Heart left ventricle (tissue), 13 donors: ENCODE measurements around the gene KCNK13.

ENCODE experiments used
- CTCF ChIP-seq, 12 donors: fragments of 200-600 bp; sonication (generic) in 4 of 12; IDR thresholded peaks; one replicate each; pipeline versions ENCODE4 v1.5.0 to v1.8.0; 2018 to 2022; ENCODE audit warnings: antibody characterized with exemption in 12 of 12, mild to moderate bottlenecking in 5 of 12
- POLR2A ChIP-seq, 2 donors: fragments of 450-650 bp; IDR thresholded peaks; one replicate each; pipeline ENCODE4 v1.6.1; 2017; ENCODE audit warnings: antibody characterized with exemption in 2 of 2, mild to moderate bottlenecking in 2 of 2, moderate library complexity in 2 of 2
- donor health status: ischemic (EF 13 %, LVEDD 7.1; RV severe dilation, severe dysfunction).
- donor health status: DM: no; HTN: yes; CAD: no.
- donor health status: DM: no; HTN: no; CAD: no.
- donor health status: ischemic (EF 25% LVEDD 6.9; RV normal size, moderate dysfunction).
- donor health status: ischemic (EF 25% LVEDD 5.7; RV mildly dilated, moderate dysfunction).
- donor health status: ischemic (EF 35%, LVEDD 5.7; RV mildly dilated, moderate dysfunction).
- donor health status: nonischemic (EF 11% LVEDD 7.7; RV severe dilation, severe dysfunction).
- donor health status: DM: yes; HTN: yes; CAD: no.
- donor health status: PGD.
- donor health status: ischemic (EF 29% LVEDD 5.4; RV normal size, mild dysfunction).
- donor health status: nonischemic (EF 23%, LVEDD 6.1; RV moderate dilation, normal function).

DNA sequence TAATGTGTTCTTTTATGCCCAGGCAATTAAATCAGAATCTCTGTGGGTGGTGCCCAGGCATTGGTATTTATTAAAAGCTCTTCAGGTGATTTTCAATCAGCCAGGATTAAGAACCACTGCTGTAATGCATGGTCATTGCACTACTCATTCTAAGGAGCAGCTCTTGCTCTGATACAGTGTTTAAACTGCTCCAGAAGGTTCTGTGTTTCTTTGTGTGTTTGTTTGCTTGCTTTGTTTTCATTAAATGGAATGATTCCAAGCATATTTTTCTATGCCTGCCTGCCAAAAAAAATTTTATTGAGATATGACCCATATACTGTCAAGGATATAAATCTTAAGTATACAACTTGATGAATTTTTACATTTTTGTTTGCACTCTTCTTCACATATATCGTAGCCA lies 54.0 kb downstream of the KCNK13 start:
- TF ChIP-seq CTCF (IDR thresholded peaks at IDR 0.05) (no peak), POLR2A (IDR thresholded peaks at IDR 0.05) (no peak)
